GM19328 (cell line): ENCODE data around the gene ZNF629.

ENCODE experiments used
- ATAC-seq: cut with Tn5 transposase; IDR thresholded peaks from one replicate; pipeline ENCODE4 v1.9.1; 2021; ENCODE audit warnings: mild to moderate bottlenecking, moderate library complexity; ENCODE audit not compliant: unreplicated experiment

ZNF629 gene

DNA sequence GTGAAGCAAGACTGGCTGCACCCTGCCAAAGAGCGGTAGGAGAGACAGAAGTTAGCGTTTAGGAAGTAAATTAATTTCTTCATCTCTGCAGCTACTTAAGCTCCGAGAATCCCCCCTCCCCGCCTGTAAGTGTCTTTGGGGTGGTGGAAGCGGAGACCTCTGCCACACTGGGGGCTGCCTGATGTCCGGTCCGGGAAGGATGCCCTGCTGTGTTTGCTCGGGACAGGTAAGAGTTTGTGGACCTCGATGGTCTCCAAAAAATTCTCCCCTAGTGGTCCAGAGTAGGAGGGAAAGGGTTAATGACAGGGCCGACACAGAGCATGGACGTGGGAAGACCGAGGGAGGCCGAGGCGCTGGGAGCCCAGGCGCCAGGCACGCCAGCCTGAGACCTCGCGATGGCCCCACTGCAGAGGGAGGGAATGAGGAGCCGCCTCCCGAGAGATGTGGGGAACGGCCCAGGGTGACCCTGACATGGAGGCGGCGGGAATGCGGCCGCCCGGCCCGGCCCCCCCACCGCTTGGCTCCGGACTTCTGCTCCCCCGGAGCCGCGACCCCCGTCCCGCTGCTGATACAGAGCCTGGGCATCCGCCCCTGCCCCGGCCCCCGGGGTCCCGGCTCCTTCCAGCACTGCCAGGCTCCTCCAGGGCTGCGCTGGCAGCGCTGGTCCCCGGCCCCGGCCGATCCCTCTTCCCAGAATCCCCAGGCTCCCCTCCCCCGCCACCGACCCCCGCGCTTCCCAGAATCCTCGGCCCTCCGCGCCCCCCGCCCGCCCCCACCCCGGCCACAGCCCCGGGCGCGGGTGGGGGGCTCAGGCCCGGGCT, 680 bp downstream of the ZNF629 start:
- ATAC-seq: no peak

DNA sequence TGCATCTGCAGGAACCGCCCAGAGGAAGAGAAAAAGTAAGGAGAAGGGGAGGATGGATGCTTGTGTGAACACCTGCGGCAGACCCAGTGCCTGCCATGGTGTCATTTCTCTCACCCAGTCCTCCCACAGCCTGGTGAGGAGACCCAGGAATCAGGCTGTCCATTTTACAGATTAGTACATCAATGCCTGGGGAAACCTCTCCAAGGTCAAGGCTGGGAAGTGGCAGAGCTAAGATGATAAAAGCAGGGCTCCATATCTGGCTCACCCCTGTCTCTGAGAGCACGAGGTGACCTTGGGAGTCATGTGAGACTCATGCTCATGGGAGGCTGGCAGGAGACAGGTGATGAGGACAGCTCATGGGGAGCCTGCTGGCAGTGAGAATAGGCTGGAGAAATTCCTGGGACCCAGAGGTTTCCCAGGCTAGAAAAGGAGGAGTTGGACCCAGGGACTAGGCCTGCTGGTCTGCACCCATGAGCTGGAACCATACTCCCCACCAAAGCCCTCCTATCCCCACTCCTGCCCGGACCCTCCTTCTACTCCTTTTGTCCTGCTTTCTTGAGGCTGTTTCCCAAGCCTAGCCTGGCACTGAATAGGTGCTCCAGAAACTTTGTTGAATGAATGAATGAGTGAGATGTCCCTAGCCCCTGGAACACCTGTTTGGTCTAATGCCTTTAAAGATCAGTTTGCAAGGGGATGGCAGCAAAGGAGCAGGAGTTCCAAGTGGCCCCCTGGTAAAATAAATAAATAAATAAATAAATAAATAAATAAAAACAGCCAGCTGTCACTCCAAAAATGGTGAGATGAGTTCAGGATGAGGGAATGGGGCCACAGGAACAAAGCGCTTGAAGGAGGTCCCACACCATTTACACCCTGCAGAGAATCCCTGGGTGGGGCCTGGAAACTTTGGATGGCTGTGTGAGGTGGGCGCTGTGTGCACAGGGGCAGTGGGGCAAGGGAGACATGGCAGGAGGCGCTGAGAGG, 1.6 kb downstream of the ZNF629 start:
- ATAC-seq: no peak

DNA sequence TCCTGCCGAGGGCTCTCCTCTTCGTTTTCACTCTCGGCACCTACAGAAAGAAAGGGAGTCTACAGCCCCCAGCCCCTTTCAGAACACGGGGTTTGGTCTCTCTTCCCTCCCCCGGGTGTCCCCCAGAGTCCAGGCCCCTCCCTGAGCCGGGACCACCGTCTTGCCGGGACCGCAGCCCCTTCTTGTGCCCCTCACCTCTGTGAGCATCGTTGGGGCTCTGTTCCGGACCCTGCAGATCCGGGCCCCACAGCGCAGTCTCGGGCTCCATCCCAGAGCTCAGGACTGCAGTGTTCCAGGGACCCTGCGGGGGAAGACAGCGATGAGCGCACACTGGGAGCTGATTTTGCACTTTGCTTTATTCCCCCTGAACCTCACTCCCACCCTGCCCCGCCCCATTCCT, 2.8 kb downstream of the ZNF629 start:
- no peak for ATAC-seq

DNA sequence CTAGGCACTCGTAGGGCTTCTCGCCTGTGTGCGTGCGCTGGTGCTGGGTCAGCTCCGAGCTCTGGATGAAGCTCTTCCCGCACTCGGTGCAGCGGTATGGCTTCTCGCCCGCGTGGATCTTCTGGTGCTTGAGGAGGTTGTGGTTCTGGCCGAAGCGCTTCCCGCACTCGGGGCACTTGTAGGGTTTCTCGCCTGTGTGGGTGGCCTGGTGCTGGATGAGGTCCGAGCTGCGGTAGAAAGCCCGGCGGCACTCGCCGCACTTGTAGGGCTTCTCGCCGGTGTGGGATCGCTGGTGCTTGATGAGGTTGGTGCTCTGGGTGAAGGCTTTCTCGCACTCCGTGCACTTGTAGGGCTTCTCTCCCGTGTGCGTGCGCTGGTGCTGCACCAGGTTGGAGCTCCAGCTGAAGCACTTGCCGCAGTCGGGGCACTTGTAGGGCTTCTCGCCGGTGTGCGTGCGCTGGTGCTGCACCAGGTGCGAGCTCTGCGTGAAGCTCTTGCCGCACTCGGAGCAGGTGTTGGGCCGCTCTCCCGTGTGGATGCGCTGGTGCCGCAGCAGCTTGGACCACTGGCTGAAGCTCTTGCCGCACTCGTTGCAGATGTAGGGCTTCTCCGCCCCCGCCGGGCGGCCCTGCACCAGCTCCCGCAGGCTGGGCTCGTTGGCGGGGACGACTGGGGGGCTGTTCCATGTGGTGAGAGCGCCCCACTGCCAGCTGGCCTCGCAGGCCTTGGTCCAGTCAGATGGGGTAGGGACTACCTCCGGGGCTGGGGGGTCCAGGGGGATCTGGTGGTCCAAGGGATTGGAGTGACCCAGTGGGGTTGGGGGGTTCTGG, 3.5 kb downstream of the ZNF629 start:
- no peak for ATAC-seq

DNA sequence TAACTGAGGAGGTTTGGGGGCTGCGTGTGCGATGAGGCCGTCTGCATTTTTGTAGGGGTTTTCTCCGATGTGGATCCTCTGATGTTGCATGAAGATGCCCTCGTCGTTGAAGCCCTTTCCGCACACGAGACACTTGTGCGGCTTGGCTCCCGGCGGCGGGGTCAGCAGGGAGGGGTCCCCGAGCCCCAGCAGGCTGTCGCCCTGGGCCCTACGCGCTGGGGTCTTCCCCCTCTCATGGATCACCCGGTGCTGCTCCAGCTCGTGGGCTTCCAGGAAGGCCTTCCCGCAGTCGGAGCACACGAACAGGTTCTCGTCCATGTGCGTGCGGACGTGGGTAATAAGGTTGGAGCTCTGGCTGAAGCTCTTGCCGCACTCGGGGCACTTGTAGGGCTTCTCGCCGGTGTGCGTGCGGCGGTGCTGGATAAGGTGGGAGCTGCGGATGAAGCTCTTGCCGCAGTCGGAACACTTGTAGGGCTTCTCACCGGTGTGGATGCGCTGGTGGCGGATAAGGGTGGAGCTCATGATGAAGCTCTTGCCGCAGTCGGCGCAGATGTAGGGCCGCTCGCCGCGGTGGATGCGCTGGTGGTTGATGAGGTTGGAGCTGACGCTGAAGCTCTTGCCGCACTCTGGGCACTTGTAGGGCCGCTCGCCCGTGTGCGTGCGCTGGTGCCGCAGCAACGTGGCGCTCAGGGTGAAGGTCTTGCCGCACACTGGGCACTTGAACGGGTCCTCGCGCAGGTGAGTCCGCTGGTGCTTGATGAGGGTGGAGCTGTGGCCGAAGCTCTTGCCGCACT, 4.3 kb downstream of the ZNF629 start:
- ATAC-seq: no peak

DNA sequence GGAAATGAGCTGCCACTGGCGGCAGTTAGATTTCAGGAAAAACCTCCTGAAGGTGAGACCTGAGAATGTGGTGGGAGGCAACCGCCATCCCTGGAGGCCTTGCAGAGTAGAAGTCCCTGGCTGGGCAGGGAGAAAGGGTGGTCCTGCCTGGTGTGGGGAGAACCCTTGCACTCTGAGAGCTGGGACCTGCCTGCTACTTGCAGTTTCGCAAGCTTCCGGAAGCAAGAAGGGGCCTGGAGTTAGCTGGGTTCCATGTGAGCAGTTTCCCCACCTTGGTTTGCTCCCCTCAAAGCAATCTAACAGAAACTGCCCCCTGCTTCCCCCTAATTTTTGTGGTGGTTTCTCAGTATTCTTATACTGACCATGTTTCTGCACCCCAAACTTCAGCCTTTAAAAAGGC, 6.5 kb downstream of the ZNF629 start:
- no peak for ATAC-seq

DNA sequence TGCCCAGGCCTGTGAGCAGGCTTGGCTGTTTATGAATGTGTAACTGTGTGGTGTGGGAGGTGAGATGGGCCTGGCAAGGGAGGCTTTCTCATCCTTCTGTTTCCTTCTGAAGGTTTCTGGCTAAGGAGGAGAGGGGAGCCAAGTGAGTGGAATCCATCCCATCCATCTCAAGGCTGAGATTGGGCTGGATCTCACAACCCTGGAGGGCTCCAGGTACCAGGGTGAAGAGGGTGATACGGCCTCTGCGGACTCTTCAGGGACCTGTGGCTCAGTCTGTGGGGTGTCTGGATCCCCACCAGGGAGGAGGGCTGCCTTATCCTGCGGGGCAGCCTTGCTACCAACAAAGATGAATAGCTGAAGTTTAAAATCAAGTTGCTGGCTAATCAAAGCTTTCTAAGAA, 7.0 kb downstream of the ZNF629 start:
- ATAC-seq: no peak

DNA sequence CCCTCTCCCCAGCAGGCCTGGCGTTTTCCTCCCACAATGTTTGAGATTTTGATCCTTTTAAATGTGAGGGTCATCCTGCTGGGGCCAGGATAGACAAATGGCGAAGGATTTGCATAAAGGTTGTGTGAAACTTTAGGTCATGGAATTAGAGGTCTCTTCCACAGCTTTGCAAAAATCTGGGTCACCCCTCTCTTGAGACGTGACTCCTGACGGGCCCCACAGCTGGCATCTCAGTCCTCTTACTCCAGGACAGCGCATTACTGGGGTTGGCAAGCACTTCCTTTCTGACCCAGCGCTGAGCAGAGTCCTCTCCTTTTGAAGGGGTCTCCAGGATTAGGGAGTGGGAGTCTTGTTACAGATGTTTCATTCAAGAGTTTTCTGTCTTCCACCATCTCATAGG, 7.4 kb downstream of the ZNF629 start:
- no peak for ATAC-seq

DNA sequence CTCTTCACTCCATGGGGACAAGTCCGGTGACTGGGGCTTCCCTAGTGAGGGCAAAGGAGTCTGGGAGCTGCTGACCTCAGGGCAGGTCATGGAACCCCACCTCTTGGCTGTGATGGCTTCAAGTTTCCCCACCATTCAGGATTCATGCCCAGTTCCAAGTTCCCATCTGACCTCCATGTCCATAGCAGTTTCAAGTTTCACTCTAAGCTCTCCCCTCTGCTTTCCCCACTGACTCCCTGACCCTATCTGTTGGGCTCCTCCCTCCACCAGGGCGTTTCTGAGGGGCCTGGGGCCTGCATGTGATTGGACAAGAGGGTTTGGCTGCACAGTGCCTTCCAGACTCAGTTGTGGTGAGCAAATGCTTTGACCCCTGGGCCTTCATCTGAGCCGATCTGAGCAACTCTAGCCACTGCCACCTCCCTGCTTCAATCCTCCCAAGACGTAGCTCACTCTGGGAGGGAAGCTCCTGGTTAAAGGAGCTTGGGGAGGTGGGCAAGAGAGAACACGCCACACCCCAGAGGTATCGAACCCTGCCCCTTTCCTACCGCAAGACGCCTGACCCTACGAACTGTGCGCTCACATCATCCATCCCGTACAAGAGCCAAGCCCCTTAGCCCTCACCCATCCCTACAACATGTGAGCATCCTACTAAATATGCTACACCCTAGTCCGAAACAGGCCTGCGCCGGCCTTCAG, 8.3 kb downstream of the ZNF629 start:
- ATAC-seq: no peak

DNA sequence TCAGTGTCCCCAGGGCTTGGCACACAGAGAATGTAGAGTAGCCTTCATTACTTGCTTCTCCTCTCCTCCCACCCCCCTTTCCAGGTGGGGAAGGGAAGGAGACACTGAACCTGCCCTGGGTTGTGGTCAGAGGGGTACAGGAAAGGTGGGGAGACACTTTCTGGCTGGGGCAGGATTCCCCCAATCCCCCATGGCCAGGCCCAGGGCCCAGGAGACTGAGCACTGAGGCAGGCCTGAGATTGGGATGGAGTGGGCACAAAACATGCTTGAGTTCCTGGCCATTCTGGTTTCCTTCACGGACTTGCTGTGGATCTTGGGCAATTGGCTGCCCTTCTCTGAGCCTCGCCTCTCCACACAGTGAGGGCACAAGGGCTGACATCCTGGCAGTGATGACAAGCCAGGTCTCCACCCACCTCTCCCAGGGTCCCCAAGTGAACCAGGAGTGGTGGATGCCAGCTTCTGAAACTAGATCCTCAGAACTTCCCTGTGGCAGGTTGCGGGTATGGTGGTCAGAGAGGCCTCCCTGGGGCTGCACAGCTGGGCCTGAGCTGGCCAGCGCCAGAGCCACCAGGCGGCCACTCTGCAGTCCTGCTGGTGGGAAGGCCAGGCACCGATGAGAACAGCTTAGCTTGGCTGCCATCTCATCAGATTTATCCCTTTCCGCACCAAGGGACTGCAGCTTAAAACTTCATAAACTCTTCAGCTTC, 9.3 kb downstream of the ZNF629 start:
- no peak for ATAC-seq

DNA sequence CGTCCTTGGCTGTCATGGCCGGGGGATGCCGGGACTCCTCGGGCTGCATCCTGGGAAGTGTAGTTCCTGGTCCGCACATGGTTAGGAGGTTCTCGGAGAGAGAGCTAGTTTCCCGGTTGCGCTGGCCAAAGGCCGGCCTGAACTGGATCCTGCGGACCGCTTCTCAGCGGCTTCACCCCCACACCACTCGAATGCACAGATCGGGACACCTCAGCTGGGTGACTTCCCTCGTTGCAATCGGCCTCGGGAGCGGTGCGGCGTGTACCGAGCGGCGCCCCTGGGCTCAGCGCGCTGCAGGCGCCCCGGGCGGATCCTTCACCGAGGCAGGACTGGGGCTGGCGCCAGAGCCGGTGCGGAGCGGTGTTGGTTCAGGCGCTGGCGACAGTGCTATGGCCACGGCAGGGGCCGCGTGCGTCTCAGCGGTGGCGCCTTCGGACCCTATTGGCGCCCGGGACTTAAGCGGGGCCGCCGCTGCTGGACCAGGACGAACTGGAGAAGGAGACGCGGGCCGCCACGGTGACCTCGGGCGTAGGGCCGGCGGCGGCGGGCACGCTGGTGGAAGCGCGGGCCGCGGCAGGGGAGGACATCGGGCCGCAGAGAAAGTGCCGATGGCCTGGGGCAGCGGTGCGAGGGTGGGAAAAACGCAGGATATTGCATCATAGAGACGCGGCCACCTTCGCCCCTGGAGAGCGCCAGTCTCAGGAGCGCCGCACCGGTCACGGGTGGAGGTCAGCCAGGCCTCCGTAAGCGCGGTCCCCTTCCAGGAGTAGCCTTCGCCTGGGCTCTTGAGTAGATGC, 11.4 kb downstream of the ZNF629 start:
- ATAC-seq: no peak

DNA sequence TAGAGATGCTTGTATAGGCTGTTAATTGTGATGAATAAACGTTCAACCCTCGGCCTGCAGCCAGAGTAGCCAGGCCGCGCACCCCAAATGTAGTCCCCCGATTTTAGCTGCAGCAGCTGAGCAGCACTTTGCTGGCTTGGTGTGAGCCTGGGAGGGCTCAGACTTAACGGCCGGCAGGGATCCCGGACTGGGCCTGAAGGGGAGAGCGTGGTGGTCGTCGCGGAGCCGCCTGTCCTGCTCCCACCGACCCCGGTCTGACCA, 11.9 kb downstream of the ZNF629 start:
- no peak for ATAC-seq

DNA sequence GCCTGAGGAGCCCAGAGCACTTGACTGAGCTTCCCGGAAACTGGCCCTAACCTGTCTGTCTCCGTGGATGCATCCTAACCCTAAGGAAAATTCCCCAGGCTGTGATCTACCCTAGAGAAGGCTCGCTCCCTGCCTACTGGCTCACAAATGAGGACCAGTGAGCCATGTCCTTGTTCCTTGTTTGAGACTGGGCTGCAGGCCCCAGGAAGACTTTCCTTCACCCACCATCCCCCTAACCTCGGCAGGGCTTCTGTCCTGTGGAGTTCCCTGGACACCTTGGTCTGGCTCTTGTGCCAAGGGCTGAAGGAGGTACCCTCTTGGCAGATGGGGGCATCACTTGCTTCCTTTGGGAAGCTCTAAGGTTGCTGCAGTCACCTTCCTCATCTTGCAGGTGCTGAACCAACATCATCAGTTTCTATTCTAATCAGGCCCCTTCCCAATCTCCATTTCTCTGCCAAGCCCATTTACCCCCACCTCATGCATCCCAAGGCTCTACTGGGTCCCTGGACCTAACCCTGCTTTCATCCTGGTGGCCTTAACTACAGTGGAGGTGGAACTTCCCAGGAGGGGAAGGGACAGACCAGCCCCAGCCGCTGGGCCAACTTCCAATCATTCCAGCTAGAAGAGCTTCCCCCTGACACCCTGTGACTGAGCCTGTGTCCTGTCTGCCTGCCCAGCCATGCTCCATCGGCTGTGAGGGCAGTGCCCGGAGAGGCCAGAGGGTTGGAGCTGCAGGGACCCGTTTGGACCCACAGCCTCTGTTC, 12.5 kb downstream of the ZNF629 start:
- no peak for ATAC-seq

DNA sequence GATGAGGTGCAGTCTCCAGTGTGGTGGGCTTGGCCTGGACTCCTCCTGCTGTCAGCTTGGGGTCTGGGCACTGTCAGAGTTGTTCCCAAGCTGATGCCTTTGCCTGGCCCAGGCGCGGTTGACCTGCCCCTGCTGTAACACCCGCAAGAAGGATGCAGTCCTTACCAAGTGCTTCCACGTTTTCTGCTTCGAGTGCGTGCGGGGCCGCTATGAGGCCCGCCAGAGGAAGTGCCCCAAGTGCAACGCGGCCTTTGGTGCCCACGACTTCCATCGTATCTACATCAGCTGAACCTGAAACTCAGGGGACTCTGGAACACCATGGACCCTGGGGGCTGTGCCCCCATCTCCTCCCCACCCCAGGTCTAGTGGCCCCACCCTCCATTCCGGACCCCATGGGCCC, 13.2 kb downstream of the ZNF629 start:
- ATAC-seq: no peak

DNA sequence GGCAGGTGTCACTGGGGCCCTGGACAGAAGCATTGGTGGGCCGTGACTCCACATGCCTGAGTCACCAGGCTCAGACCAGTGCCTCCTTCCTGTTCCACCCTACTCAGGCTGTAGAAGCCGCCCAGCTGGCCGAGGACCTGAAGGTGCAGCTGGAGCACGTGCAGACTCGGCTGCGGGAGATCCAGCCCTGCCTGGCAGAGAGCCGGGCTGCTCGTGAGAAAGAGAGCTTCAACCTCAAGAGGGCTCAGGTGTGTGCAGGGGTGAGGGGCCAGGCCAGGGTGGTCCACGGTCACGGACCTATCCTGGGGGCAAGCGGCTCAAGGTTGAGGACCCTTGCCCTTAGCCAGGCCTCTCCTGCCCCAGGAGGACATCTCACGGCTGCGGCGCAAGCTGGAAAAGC, 15.3 kb downstream of the ZNF629 start:
- ATAC-seq: no peak

DNA sequence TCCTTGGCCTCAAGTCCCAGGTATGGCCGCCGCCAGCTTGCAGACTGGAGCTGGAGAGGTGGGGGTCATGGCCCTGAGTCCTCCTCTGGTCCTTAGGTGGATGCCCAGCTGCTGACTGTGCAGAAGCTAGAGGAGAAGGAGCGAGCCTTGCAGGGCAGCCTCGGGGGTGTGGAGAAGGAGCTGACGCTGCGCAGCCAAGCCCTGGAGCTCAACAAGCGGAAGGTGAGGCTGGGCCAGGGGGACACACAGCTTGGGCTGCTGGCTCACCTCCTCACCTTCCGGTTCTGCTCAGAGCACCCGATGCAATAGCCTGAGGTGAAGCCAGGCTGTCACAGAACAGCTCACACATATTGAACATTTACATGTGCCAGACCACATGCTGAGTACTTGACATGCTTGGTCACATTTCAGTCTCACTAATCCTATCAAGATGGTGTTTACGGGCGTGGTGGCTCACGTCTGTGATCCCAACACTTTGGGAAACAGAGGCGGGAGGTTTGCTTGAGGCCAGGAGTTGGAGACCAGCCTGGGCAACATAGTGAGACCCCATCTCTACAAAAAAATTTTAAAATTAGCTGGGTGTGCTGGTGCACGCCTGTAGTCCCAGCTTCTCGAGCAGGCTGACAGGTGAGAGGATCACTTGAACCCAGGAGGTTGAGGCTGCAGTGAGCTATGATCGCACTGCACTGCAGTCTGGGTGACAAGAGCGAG, 17.5 kb downstream of the ZNF629 start:
- ATAC-seq: no peak

DNA sequence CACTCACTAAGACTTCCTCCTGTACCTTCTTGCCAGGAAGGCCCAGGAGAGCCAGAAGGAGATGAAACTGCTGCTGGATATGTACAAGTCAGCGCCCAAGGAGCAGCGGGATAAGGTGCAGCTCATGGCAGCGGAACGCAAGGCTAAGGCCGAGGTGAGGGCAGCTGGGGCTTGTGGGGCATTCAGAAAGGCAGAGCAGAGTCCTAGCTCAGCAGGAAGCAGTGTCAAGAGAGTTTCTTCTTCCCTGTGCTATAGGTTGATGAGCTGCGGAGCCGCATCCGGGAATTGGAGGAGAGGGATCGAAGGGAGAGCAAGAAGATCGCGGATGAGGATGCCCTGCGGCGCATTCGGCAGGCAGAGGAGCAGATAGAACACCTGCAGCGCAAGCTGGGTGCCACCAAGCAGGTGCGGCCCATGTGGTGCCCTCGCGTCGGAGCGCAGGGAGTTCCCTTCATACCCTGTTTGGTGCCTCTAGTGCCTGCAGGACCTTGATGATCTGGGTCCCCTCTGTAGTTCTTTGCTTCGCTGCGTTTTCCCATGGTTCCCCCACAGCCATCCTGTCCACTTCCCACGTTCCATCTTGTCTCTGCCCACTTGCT, 18.3 kb downstream of the ZNF629 start:
- ATAC-seq: no peak
